SK-N-SH (cell line): ENCODE results near the gene TBCEL.

ENCODE experiments used
- CTCF ChIP-seq: fragments of 200-600 bp; sonication (generic); IDR thresholded peaks from 2 replicates; pipeline ENCODE4 v1.6.1; 2017; ENCODE audit warnings: antibody characterized with exemption, mild to moderate bottlenecking, moderate library complexity
- EP300 ChIP-seq, 2 experiments: IDR thresholded peaks; 2 replicates each; pipeline versions ENCODE4 v1.4.0 to v1.6.1; 2012; ENCODE audit warnings: borderline replicate concordance in 1 of 2, low read depth in 1 of 2, low read length in 1 of 2

GRCh38 chr11:121038648-121039409 lies 14.9 kb downstream of the TBCEL start:
- TF ChIP-seq CTCF (no peak), EP300 (IDR thresholded peaks at IDR 0.05; ENCODE audit: borderline replicate concordance in 1 of 2, low read depth in 1 of 2, low read length in 1 of 2) (no peak)
